NCI-H2171 (cell line): ENCODE measurements around the gene MNS1.
"Not testable (repeated sequence)": the region's sequence is repeated elsewhere in the genome, so short reads cannot be mapped to it uniquely, and the experiment has no call there.

Experiments used
- DNase-seq: peaks from one replicate; lab custom pipeline; 2025; lab: John Stamatoyannopoulos, UW

The MNS1 gene, protein sequence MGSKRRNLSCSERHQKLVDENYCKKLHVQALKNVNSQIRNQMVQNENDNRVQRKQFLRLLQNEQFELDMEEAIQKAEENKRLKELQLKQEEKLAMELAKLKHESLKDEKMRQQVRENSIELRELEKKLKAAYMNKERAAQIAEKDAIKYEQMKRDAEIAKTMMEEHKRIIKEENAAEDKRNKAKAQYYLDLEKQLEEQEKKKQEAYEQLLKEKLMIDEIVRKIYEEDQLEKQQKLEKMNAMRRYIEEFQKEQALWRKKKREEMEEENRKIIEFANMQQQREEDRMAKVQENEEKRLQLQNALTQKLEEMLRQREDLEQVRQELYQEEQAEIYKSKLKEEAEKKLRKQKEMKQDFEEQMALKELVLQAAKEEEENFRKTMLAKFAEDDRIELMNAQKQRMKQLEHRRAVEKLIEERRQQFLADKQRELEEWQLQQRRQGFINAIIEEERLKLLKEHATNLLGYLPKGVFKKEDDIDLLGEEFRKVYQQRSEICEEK

DNA sequence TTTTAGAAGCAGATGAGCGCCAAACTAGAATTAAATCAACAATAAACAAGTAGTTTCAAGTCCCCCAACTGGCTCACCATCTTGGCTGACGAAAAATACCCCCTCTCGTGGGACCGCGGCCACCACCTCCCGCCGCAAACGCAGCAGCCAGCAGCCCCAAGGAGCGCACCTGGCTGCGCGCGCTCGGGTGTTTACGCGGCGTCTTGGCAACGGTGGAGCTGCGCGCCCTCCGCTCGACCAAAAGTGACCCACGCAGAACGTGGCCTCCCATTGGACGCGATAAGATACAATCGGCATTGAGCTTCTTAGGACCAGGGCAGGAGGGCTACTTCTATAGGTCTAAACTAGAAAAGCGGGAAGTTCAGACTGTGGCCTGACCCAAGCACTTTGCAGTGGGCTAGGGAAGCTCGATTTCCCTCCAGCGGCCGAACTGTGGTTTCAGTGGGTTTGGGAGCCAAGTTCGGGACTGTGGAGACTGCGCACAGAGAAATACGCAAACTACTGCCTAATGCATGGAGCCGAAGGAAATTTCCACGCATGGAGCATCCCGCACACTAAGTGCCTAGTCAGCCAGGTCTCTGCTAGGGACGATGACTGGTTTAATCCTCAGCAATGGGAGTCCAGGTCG lies at the start of gene MNS1:
TSS of gene MNS1 (minus strand) at position 245 of the 628 bp plus-strand sequence. CDS start at position 80, 165 bp downstream.
- DNase-seq: peak; percentile 91

- DNase-seq: peak; percentile 57
These were observed 31.7 kb upstream of the MNS1 start for GRCh38 chr15:56496635-56497034.

- no peak for DNase-seq
These were observed 30.6 kb upstream of the MNS1 start for GRCh38 chr15:56495533-56495932.

GRCh38 chr15:56495053-56495452 lies 30.1 kb upstream of the MNS1 start:
- DNase-seq: no peak

DNA sequence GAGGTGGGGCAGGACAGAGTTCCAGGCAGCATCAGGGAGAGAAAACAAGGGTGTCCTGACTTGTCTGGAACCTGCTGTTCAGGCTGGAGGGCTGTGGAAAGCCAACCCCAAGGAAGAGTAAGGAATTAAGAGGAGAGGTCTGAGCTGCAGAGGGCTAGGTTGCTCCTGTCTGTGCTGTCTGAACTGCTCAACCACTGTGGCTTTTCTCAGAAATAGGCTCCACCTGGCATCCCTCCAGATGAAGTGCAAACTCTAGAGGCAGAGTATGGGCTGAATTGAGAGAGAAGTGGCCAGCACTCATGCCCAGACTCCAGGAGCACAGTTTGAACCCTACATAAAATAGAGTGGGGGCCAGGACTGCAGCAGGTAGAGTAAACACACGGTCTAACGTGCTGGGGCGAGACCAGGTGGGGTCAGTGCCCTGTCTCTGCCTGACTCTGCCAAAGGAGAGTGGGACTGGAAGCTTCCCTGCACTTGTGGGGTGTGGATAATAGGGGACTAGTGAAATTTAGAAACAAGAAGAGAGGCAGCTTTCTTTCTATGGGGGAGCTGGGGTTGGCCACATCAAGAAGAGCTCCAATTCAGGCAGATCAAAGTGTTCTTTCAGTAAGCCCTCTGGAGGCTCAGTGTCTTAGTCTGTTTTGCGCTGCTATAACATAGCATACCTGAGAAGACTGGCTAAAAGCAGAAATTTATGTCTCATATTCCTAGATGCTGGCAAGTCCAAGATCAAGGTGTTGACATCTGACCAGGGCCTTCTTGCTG lies 28.0 kb upstream of the MNS1 start:
- DNase-seq: no peak

- DNase-seq: no peak
These were observed 27.3 kb upstream of the MNS1 start for GRCh38 chr15:56492236-56492635.

DNA sequence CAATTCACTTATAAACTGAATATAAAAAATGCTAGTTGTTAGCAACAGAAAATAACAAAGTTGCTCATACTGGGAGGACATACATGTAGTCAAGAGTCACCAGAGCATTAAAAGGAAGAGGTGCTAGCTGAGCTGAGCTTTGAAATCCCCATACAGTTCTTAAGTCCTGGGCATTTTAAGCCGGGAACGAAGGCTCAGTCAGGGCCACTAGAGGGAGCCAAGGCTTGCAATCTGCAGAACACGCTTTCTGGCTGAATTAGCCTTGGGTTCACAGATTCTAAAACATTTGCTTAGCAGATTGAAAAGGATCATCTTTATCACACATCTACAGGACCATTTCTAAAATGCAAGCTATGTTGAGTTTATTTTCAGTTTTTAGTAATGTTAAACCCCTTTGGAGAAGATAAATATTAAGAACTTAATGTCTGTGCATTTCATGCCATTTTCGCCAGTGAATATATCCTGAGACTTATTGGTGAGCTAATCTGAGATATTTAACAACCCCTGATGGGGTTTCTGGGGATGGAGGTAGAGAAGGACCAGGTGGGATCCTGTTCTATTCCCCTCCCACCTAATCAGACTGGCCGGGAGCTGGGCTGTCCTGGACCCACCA lies 26.3 kb upstream of the MNS1 start:
- peak; percentile 79 for DNase-seq

- no peak for DNase-seq
These were observed 25.5 kb upstream of the MNS1 start for GRCh38 chr15:56490461-56490860.

DNA sequence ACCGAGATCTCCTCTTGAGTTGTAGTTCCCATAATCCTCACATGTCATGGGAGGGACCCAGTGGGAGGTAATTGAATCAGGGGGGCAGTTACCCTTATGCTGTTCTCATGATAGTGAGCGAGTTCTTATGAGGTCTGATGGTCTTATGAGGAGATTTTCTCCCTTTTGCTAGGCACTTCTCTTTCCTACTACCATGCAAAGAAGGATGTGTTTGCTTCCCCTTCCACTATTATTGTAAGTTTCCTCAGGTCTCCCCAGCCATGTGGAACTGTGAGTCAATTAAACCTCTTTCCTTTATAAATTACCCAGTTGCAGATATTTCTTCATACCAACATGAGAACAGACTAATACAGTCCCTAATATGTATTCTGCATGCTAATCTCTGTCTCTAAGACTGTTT lies 21.3 kb upstream of the MNS1 start:
- not testable (repeated sequence) for DNase-seq

- not testable (repeated sequence) for DNase-seq
These were observed 20.5 kb upstream of the MNS1 start for GRCh38 chr15:56485426-56485825.

- no peak for DNase-seq
These were observed 19.4 kb upstream of the MNS1 start for GRCh38 chr15:56484287-56484686.

GRCh38 chr15:56475351-56475750 lies 10.4 kb upstream of the MNS1 start:
- DNase-seq: no peak

- DNase-seq: no peak
These were observed 8.1 kb upstream of the MNS1 start for GRCh38 chr15:56473017-56473416.

DNA sequence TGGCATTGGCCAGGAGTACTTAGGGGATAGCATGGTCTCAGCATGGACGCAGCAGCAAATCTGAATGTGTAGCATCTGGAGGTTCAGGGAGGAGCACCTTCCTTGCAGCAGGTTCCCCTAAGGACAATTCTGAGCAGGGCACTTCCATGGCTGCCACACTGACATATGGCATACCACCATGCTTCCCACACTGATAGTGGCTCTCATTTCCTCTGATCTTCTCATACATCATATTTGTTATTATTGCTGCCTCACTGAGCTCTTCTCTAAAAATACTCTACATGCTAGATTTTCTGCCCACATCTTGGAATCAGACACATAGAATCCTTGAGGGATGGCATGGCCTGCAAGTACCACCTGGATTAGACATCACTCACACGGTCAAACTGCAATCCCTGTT lies 7.3 kb upstream of the MNS1 start:
- DNase-seq: no peak

DNA sequence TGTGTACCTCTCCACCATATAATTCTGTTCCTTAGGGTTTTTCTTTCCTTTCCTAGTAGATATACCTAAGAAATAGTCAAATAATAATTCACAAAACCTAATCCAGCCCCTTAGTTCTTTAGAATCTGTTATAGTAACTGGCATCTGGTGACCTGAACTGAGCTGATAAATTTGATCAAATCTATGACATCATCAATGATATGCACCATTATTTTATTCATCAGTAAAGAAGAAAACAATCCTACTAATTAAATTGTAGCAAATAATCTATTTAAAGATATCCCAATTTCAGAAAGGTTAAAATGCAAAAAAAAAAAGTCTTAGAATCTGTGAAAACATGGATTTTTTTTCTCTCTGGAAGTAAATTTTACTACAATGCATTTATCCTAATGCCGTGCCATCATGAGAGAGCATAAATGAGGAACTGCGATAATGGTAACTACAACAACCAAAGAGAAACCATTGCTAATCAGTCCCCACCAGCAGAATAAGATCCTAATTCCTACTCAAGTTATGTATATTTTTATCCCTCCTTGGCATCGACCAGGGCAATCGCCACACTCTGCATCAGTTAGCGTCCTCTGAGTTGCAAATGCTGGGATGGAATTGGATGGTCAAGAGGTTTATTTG lies 6.6 kb upstream of the MNS1 start:
- DNase-seq: no peak

GRCh38 chr15:56469483-56469882 lies 4.5 kb upstream of the MNS1 start:
- no peak for DNase-seq

DNA sequence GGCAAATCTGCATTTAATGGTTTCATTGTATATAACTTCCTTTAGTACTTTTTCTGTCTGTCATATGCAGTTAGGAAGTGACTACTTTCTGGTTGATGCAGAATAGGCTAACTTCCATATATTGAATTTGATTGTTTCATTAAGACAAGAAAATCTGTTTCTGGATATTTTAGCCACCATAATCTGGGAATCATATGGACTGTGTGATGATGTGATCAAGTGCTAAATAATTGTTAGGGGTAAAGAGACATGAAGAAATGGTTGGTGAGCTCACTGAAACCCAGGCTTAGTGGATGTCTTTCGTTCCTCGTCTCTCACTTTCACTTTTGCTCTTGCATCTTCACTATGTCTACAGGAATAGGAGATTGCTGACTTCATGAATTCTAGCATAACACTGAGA lies 3.5 kb upstream of the MNS1 start:
- no peak for DNase-seq

GRCh38 chr15:56467616-56468015 lies 2.7 kb upstream of the MNS1 start:
- no peak for DNase-seq

DNA sequence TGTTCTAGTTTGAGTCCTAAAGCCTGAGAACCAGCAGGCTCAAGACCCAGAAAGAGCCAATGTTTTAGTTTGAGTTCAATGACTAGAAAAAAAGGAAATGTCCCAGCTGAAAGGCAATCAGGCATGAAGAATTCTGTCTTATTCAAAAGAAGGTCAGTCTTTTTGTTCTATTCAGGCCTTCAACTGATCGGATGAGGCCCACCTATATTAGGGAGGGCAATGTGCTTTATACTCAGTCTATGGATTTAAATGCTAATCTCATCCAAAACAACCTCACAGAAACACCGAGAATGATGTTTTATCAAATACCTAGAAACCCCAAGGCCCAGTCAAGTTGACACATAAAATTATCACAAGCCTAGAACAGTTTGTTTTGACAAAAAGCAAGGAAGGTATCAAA lies 4.0 kb downstream of the MNS1 start:
- DNase-seq: no peak

GRCh38 chr15:56460071-56460470 lies 4.9 kb downstream of the MNS1 start:
- no peak for DNase-seq

- no peak for DNase-seq
These were observed 5.8 kb downstream of the MNS1 start for GRCh38 chr15:56459096-56459495.

GRCh38 chr15:56456229-56456628 lies 8.7 kb downstream of the MNS1 start:
- no peak for DNase-seq
